ENCODE results near the gene TIMP3. TPM values are rescaled to one million over a fixed set of nuclear protein-coding genes. Genes with fewer than 3 reads are reported as not detected.

Gene TIMP3
- total RNA-seq, 1 donor from 2014 or later: 8.3 TPM

DNA sequence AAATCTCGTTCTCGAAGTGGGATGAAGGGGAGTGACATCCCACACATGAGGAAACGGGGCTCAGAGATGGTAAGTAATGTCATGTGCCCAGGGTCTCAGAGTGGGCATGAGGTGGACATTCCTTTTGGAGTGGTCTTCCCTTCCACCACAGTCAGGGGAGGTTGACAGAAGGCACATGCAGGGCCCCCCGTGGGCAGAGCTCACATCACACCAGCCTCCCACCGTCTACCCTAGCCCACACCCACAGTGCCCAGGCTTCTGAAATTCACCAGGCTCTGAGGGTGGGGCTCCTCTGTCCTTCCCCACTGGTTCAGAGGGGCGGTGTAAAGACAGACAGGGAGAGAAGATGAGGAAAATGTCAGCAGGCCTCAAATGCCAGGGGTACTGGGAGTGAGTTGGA is 41.1 kb upstream of the TIMP3 start:
- no peak overlapping the region for H3K4me3 ChIP-seq (ENCODE audit: low read depth, low read length)
- TF ChIP-seq, protein P1, sequence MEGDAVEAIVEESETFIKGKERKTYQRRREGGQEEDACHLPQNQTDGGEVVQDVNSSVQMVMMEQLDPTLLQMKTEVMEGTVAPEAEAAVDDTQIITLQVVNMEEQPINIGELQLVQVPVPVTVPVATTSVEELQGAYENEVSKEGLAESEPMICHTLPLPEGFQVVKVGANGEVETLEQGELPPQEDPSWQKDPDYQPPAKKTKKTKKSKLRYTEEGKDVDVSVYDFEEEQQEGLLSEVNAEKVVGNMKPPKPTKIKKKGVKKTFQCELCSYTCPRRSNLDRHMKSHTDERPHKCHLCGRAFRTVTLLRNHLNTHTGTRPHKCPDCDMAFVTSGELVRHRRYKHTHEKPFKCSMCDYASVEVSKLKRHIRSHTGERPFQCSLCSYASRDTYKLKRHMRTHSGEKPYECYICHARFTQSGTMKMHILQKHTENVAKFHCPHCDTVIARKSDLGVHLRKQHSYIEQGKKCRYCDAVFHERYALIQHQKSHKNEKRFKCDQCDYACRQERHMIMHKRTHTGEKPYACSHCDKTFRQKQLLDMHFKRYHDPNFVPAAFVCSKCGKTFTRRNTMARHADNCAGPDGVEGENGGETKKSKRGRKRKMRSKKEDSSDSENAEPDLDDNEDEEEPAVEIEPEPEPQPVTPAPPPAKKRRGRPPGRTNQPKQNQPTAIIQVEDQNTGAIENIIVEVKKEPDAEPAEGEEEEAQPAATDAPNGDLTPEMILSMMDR (conservative IDR thresholded peaks at IDR 0.05; ENCODE audit: low read depth, low read length): no peak
- no peak for DNase-seq (ENCODE audit: low read depth)

DNA sequence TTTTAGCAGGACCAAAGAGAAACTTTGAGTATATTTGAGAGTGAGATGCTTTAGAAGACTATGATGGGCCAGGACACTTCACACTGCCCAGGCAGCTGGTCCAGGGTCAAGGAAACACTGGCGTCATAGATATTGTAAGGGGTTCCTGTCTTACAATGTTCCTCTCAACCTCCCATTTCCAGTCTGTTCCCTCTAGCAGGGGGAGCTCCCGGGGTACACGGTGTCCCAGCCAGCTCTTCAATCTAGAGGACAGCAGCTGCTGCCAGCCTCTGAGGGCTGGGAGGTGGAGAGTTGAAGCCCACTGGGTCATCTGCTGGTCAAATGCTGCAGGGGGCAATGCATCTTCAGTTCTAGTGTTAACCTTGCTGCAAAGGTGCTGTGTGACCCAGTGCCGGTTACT is 40.7 kb upstream of the TIMP3 start:
- DNase-seq (ENCODE audit: low read depth): no peak
- TF ChIP-seq, protein P1 (conservative IDR thresholded peaks at IDR 0.05; ENCODE audit: low read depth, low read length): no peak
- H3K4me3 ChIP-seq (ENCODE audit: low read depth, low read length): no peak overlapping the region

DNA sequence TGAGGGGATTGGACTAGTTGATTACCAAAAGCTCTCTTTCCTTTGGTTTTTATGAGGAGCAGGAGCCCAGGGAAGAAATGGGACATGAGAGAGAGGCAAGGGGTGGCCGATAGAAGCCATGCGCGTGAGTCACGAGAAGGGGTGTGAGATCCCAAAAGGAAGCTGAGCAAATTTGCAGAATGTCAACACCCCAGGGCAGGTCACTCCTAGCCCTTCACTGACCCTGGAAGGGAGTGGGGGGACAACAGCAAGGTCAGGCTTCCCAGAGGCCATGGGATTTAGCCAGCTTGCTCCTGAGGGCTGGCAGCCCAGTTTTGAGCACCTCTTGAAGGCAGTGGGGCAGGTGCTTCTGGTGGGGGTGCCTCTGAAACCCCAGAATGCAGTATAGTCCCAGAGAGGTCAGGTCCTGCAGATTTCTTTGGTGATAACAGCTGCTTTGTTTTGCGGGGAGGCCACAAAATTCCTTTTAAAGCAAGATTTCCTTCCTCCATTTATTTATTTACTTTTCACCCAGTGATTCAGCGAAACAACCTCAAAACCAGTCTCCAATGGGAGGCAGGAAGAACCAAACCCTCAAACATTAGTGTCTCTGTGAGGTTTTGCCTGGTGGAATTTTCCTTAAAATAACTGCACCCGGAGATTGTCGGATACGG is 40.1 kb upstream of the TIMP3 start:
- H3K4me3 ChIP-seq (ENCODE audit: low read depth, low read length): no peak overlapping the region
- TF ChIP-seq, protein P1 (conservative IDR thresholded peaks at IDR 0.05; ENCODE audit: low read depth, low read length): no peak
- no peak for DNase-seq (ENCODE audit: low read depth)

DNA sequence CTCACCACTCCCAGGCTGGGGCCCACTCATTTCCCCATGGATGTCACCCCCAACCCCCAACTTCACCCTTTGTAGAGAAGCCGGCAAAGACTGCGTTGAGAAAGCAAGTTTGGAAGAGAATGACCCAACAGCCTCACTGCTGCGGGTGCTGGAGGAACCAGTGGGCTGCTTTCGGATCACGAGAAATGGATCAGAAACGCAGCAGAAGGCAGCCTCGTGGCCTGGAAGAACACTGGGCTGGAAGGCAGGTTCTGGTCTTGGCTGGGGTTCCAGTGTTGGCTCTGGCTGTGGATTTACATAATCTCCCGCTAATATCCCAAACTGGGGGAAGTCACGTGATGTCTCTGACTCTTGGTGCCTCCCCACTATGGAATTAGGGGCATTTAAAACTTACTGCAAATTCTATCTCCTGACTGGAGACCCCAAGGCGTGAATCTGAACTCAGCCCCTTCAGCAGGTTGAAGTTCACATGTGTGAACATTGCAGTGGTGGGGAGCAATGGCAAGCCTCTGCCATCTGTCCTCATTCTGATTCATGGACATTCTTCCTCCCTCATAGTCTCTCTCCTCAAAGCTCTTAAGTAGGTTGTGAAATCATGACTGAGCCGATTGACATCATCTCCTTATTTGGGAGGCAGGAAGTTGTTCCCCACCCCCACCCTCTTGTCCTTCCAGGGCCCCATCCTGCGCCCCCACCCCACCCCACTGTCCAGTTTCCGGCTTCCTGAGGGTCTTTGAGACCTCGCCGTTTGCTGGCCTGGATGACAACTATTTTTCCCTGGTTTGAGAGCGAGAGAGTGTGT is 37.0 kb upstream of the TIMP3 start:
- no peak for DNase-seq (ENCODE audit: low read depth)
- H3K4me3 ChIP-seq (ENCODE audit: low read depth, low read length): no peak overlapping the region
- TF ChIP-seq, protein P1 (conservative IDR thresholded peaks at IDR 0.05; ENCODE audit: low read depth, low read length): no peak

DNA sequence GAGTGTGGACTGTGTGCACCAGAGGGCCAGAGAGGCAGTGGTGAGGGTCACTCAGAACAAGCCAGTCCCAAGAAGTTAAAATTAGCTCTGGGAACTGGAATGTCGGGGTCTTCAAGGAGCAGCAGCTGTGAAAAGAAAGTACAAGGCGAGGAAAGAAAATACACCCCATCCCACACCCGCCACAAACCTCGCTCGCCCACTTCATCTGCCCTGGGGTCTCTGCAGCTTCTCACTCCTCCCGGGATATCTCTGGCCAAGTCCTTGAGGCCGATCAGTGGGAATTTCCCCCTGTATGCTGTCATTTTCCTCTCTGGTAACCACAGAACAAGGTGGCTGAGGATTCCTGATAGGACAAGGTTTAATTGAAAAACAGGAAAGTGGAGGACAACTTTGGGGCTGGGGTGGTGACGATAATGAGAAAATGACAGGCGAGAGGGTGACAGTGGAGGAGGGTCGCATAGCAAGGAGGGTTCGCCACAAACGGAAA is 36.3 kb upstream of the TIMP3 start:
- no peak overlapping the region for H3K4me3 ChIP-seq (ENCODE audit: low read depth, low read length)
- no peak for DNase-seq (ENCODE audit: low read depth)
- TF ChIP-seq, protein P1 (conservative IDR thresholded peaks at IDR 0.05; ENCODE audit: low read depth, low read length): no peak

DNA sequence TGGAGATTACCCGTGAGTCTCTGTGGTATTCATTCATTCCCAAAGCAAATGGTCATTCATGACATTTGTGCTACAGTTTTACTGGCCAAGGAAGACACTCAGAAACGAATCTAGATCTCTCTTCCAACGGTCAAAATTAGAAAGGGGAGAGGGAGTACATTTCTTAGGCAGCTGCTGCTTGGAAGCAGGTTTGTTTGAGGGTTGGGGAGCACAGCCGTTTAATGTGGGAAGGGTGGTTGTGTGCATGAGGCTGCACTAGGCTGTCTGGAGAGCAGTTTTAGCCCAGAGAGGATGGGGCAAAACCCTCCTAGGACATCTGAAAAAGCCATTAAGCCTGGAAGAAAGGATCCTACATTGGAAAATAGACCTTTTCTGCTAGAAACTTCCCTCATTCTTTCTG is 29.7 kb upstream of the TIMP3 start:
- TF ChIP-seq, protein P1 (conservative IDR thresholded peaks at IDR 0.05; ENCODE audit: low read depth, low read length): no peak
- no peak for DNase-seq (ENCODE audit: low read depth)
- H3K4me3 ChIP-seq (ENCODE audit: low read depth, low read length): no peak overlapping the region
